ENCODE results near the gene ADCY7. TPM values are rescaled to one million over a fixed set of nuclear protein-coding genes. Genes with fewer than 3 reads are reported as not detected.

The ADCY7 gene
- total and polyA plus RNA-seq, 2 of the 4 experiments (the other 2 are of a cell fraction), result 15.2 to 17.1 TPM

DNA sequence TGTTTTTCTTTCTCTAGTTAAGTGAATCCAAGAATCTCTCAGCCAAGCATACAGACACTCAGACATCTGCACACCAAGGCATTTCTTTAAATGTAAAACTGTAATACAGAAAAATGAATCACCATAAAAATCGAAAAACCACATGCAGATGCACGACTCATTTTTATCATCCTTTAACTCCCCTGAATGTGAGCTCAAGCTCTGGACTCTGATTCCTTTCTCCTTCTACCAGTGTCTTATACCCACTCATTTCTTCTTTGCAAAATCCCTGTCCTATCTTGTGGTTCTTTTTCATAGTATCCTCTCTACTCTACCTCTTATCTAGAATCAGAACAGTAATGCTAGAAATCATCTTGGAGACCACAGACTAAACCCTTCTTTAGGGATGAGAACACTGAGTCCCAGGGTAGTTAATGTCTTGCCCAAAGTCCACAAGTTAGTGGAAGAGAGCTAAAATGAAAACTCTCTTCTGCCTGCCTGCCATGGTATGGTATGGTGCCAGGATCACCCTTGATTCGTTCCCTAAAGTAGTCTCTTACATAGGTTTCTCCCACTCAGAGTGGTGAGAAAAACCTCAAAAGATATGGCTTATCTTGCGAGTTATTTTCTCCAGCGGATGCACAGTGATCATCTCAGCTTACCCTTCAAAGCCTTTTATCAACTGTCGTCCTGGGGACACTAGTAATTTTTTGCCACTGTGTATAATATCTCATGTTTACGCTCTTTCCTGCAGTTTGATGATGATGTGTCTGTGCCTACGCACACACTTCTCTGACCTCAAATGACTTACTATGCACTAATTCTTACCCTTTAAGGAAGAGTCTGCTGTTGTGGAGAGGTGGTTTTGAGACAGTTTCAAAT lies 72.2 kb downstream of the ADCY7 start:
- Histone ChIP-seq H3K23ac (ENCODE audit: low read depth, low read length) (no peak overlapping the region; the same call in 1 of the 2 replicates), H3K14ac (replicated peaks; ENCODE audit: low read depth, low read length) (no peak overlapping the region), H4K8ac (ENCODE audit: low read depth in 2 of 2, low read length in 2 of 2) (no peak overlapping the region), H3K4me3 (ENCODE audit: insufficient read depth, low read depth, low read length) (no peak overlapping the region), H3K9me3 (ENCODE audit: control insufficient read depth, insufficient read depth, low read length) (no peaks in the 10 kb centered on the region), H2BK20ac (ENCODE audit: low read depth, low read length) (no peak overlapping the region), H3K27me3 (ENCODE audit: control insufficient read depth, insufficient read depth, low read length) (no peaks in the 10 kb centered on the region), H3K4ac (ENCODE audit: low read depth, low read length) (no peak overlapping the region), H2BK5ac (ENCODE audit: low read depth, low read length, poor library complexity, severe bottlenecking) (no peak overlapping the region), H2AK5ac (ENCODE audit: low read depth, low read length) (no peak overlapping the region), H3K18ac (ENCODE audit: low read depth, low read length) (peak overlapping the region; percentile 77), H3K4me2 (ENCODE audit: low read depth, low read length) (no peak overlapping the region), H4K5ac (ENCODE audit: low read depth, low read length) (no peak overlapping the region), H3K4me1 (ENCODE audit: control insufficient read depth, insufficient read depth, low read length) (peaks cover 10% of the 10 kb centered on the region), H3K27ac (ENCODE audit: insufficient read depth, low read length) (peak overlapping the region; percentile 52; the same call in 1 of the 2 replicates), H2AFZ (replicated peaks; ENCODE audit: low read length, poor library complexity) (no peak overlapping the region), H3K9ac (ENCODE audit: low read depth, low read length) (no peak overlapping the region), H3K56ac (ENCODE audit: extremely low read depth, insufficient read depth, low read length) (no peak overlapping the region), H2BK15ac (ENCODE audit: low read depth, low read length) (no peak overlapping the region), H2BK120ac (ENCODE audit: low read depth, low read length) (no peak overlapping the region), H4K91ac (ENCODE audit: insufficient read depth, low read depth, low read length) (no peak overlapping the region), H4K20me1 (ENCODE audit: insufficient read depth, low read length) (peaks cover 10% of the 10 kb centered on the region; the same call in 1 of the 2 replicates), H3K36me3 (ENCODE audit: control insufficient read depth, insufficient read depth, low read length) (peaks cover 16% of the 10 kb centered on the region), H3K79me1 (ENCODE audit: low read depth in 1 of 2, low read length in 2 of 2) (peaks cover 0 to 20% of the 10 kb centered on the region in 2 experiments; a peak in 3 of 4 replicates), H3K9me1 (ENCODE audit: insufficient read depth, low read length) (peaks cover 10% of the 10 kb centered on the region; the same call in 1 of the 2 replicates), H2AK9ac (replicated peaks; ENCODE audit: low read depth, low read length, poor library complexity) (no peak overlapping the region)
- WGBS, 2 experiments (ENCODE audit: extremely low coverage in 2 of 2, insufficient read length in 1 of 2), result 69% methylated on average over 3 of the region's 8 CpGs; no CpG with 5 or more reads in 1 of the 2 experiments
- dilution Hi-C loops (cut with HindIII; ENCODE audit: low sequenced_read_pairs, unreplicated experiment), result no loop called here
- no peak; the same call in none of the 2 replicates for ATAC-seq (ENCODE audit: low read depth)
- DNase-seq, result peak; percentile 43
- in situ Hi-C loops (cut with MboI; ENCODE audit: low sequenced_read_pairs), result no loop called here
- BruUV-seq (replicated peaks), result no TSS peak
- CTCF ChIA-PET, result interaction anchor here (0.5 kb wide), 1 partner anchor 183 kb away, joined by 3 read pairs; no protein-coding TSS in a partner anchor
- TF ChIP-seq RCOR1 (IDR thresholded peaks at IDR 0.05; ENCODE audit: insufficient replicate concordance, low read length) (no peak), SMC3 (IDR thresholded peaks at IDR 0.05; ENCODE audit: low read depth, low read length) (no peak), CEBPB (IDR thresholded peaks at IDR 0.05; ENCODE audit: low read depth, low read length) (no peak), RAD21 (IDR thresholded peaks at IDR 0.05; ENCODE audit: low read length) (no peak), NFE2L2 (IDR thresholded peaks at IDR 0.05; ENCODE audit: low read depth, low read length) (no peak), BHLHE40 (IDR thresholded peaks at IDR 0.05; ENCODE audit: low read depth, low read length) (no peak), MXI1 (IDR thresholded peaks at IDR 0.05; ENCODE audit: borderline replicate concordance, low read depth, low read length) (no peak), MAFK (IDR thresholded peaks at IDR 0.05; ENCODE audit: low read depth, low read length) (no peak), RFX5 (IDR thresholded peaks at IDR 0.05; ENCODE audit: low read depth, low read length) (no peak)
- intact Hi-C loops (cut with micrococcal nuclease), result loop anchor here (10.0 kb wide), 1 partner anchor 406 kb away; the partner anchor contains the start of gene CYLD
- POLR2A ChIA-PET (ENCODE audit: unreplicated experiment), result no interaction called here

All from IMR-90 (cell line).